DND-41 (cell line): ENCODE data around the gene THRB.
"Not testable (repeated sequence)": the region's sequence is repeated elsewhere in the genome, so short reads cannot be mapped to it uniquely, and the experiment has no call there.

Experiments
- ATAC-seq: fragments of 200-7000 bp; cut with Tn5 transposase; 3 replicates; pipeline ENCODE4 v1.9.1; 2021; ENCODE audit warnings: low read depth; ENCODE audit not compliant: insufficient read depth
- DNase-seq: peaks from one replicate; pipeline ENCODE4 v3.0.0-alpha.2; 2020
- H2AFZ ChIP-seq: 2 replicates; pipeline ENCODE4 v1.6.0; 2012; ENCODE audit warnings: low read depth, low read length
- H3K27ac ChIP-seq: 2 replicates; pipeline ENCODE4 v1.5.1; 2012; ENCODE audit warnings: low read length, inconsistent platforms
- H3K27me3 ChIP-seq: fragments of 200-600 bp; sonication (generic); 2 replicates; pipeline ENCODE4 v1.6.0; 2012; ENCODE audit warnings: low read length, mild to moderate bottlenecking, inconsistent platforms; ENCODE audit not compliant: insufficient read depth, poor library complexity
- H3K36me3 ChIP-seq: 2 replicates; pipeline ENCODE4 v1.5.1; 2012; ENCODE audit warnings: low read length, inconsistent platforms; ENCODE audit not compliant: insufficient read depth
- H3K4me1 ChIP-seq: 2 replicates; pipeline ENCODE4 v1.5.1; 2012; ENCODE audit warnings: mild to moderate bottlenecking, low read length; ENCODE audit not compliant: insufficient read depth
- H3K4me2 ChIP-seq: 2 replicates; pipeline ENCODE4 v1.6.0; 2012; ENCODE audit warnings: mild to moderate bottlenecking, moderate library complexity, low read length, inconsistent platforms; ENCODE audit not compliant: insufficient read depth
- H3K4me3 ChIP-seq, 2 experiments: fragments of 200-600 bp in 1 of 2; shearing (Covaris generic) in 1 of 2; 2 replicates each; pipeline ENCODE4 v1.5.1; 2012 to 2016; ENCODE audit warnings: inconsistent platforms in 2 of 2, low read length in 2 of 2, mild to moderate bottlenecking in 2 of 2, low read depth in 1 of 2, moderate library complexity in 1 of 2
- H3K79me2 ChIP-seq: 2 replicates; pipeline ENCODE4 v1.6.0; 2012; ENCODE audit warnings: low read length, inconsistent platforms; ENCODE audit not compliant: insufficient read depth
- H3K9ac ChIP-seq: 2 replicates; pipeline ENCODE4 v1.6.0; 2012; ENCODE audit warnings: low read depth, mild to moderate bottlenecking, inconsistent platforms, low read length, moderate library complexity
- H3K9me3 ChIP-seq: 2 replicates; pipeline ENCODE4 v1.5.1; 2012; ENCODE audit warnings: low read length, moderate library complexity, mild to moderate bottlenecking, inconsistent platforms; ENCODE audit not compliant: insufficient read depth, severe bottlenecking
- H4K20me1 ChIP-seq: 2 replicates; pipeline ENCODE4 v1.6.0; 2012; ENCODE audit warnings: low read length; ENCODE audit not compliant: insufficient read depth
- EZH2 ChIP-seq: IDR thresholded peaks from 3 replicates; pipeline ENCODE4 v1.6.1; 2012; ENCODE audit warnings: borderline replicate concordance, low read depth, mild to moderate bottlenecking, moderate library complexity, low read length, inconsistent platforms; ENCODE audit not compliant: severe bottlenecking
- TF ChIP-seq, protein P1 (sequence below): IDR thresholded peaks from 2 replicates; pipeline ENCODE4 v1.5.1; 2012; ENCODE audit warnings: borderline replicate concordance, low read length, moderate library complexity, mild to moderate bottlenecking; ENCODE audit not compliant: poor library complexity, severe bottlenecking; ENCODE audit errors: extremely low read depth

The THRB gene

DNA sequence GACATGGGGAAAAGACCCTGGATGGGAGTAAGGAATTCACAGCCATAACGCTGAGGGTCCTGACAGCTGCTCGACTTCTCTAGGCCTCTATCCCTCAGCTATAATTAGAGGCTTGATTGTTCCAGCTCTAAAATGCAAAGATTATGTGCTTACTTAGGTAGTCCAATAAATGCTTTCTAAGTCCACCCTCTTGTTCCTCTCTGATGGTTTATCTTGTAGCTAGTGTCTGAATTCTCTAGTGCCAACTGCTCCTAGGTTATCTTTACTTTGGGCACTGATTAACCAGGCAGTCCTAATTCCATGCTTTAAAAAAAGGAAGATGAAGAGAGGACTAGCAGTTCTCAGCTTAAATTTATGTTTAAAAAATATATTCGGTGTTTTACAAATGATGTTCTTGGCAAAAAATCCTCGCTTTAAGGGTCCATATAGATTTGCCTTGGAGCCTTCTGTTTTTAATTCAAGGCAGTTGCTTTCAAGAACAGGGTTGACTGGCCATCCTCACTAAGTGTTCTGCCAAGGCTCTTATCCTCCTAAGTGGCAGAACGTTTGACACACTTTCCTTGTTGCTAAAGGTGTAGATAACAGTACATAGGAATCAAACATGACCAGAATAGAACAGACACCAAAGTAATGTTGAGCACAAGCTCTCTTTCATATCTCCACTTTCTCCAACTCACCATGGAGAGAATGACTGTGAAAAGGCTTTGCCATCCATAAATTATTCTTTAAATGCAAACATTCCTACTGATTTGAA is 60.6 kb downstream of the THRB start:
- DNase-seq (no peak), ATAC-seq (no peak)
- H4K20me1 ChIP-seq: no peaks in the 10 kb centered on the region
- no peak for TF ChIP-seq EZH2
- TF ChIP-seq, protein P1, sequence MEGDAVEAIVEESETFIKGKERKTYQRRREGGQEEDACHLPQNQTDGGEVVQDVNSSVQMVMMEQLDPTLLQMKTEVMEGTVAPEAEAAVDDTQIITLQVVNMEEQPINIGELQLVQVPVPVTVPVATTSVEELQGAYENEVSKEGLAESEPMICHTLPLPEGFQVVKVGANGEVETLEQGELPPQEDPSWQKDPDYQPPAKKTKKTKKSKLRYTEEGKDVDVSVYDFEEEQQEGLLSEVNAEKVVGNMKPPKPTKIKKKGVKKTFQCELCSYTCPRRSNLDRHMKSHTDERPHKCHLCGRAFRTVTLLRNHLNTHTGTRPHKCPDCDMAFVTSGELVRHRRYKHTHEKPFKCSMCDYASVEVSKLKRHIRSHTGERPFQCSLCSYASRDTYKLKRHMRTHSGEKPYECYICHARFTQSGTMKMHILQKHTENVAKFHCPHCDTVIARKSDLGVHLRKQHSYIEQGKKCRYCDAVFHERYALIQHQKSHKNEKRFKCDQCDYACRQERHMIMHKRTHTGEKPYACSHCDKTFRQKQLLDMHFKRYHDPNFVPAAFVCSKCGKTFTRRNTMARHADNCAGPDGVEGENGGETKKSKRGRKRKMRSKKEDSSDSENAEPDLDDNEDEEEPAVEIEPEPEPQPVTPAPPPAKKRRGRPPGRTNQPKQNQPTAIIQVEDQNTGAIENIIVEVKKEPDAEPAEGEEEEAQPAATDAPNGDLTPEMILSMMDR: no peak
- no peak overlapping the region for H3K9ac ChIP-seq
- no peak overlapping the region for H3K4me2 ChIP-seq
- no peaks in the 10 kb centered on the region for H3K9me3 ChIP-seq
- H2AFZ ChIP-seq: no peak overlapping the region
- H3K79me2 ChIP-seq: no peaks in the 10 kb centered on the region
- H3K27ac ChIP-seq: no peak overlapping the region
- no peaks in the 10 kb centered on the region for H3K4me1 ChIP-seq
- no peak overlapping the region for H3K4me3 ChIP-seq
- no peaks in the 10 kb centered on the region for H3K27me3 ChIP-seq
- H3K36me3 ChIP-seq: no peaks in the 10 kb centered on the region

DNA sequence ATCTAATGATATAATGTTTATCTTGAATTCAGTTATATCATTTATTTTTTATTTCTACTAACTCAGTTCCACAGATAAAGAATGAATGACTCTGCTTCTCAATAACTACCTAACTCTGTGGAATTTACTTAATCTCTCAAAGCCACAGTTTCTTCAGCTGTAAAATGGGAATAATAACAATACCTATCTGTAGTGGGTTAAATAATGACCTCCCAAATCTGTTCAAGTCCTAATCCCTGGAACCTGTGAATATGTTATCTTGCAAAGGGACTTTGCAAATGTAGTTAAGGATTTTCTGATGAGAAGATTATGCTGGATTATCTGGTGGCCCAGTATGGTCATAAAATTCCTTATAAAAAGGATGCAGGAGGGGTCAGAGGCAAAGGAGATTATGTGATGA is 61.7 kb downstream of the THRB start:
- Histone ChIP-seq H3K27ac (no peak overlapping the region), H3K4me2 (no peak overlapping the region), H3K27me3 (no peaks in the 10 kb centered on the region), H3K36me3 (no peaks in the 10 kb centered on the region), H4K20me1 (no peaks in the 10 kb centered on the region), H3K9me3 (no peaks in the 10 kb centered on the region), H2AFZ (no peak overlapping the region), H3K9ac (no peak overlapping the region), H3K4me3 (no peak overlapping the region), H3K79me2 (no peaks in the 10 kb centered on the region), H3K4me1 (no peaks in the 10 kb centered on the region)
- TF ChIP-seq EZH2: no peak
- TF ChIP-seq, protein P1: no peak
- no peak for ATAC-seq
- no peak for DNase-seq

DNA sequence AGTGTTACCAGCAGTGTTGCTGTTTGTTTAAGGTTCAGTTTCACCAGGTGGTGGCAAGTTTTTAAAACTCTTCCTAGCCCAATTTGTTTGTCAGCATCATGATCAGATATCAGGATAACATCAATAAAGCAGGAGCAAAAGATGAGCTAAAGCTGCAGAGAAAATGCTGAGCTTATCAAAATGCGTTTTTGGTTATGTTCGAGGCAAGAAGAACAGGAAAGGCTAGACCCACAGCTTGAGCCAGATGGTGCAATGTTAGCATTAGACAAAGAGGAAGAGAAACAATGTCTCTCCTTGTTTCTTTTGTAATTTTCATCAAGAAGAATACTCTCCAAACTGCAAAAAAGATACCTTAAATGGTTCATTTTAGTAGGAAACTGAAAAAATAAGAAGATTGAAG is 66.2 kb downstream of the THRB start:
- H2AFZ ChIP-seq: no peak overlapping the region
- no peaks in the 10 kb centered on the region for H4K20me1 ChIP-seq
- no peak overlapping the region for H3K27ac ChIP-seq
- H3K4me3 ChIP-seq: no peak overlapping the region
- no peak for TF ChIP-seq EZH2
- TF ChIP-seq, protein P1: no peak
- H3K9ac ChIP-seq: no peak overlapping the region
- H3K36me3 ChIP-seq: no peaks in the 10 kb centered on the region
- no peaks in the 10 kb centered on the region for H3K27me3 ChIP-seq
- H3K9me3 ChIP-seq: no peaks in the 10 kb centered on the region
- H3K79me2 ChIP-seq: no peaks in the 10 kb centered on the region
- no peaks in the 10 kb centered on the region for H3K4me1 ChIP-seq
- H3K4me2 ChIP-seq: no peak overlapping the region
- DNase-seq (no peak), ATAC-seq (no peak)

DNA sequence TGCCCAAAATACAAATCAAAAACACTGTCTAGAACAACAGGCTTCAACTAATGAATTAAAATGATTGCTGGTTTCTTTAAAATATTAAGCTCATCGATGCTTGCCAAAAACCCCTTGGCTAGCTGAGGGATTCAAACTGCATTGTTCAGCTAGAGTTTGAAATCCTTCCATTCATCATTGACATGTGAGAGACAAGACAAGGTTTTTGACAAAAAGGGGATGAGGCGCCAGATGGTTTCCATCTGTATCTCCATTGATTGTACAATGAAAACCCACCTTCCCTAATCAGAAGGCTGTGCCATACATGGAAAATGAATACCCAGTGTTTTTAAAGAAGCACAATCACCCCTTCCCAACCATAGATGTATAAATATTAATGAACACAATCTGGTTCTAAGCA is 67.8 kb downstream of the THRB start:
- no peaks in the 10 kb centered on the region for H3K9me3 ChIP-seq
- H3K9ac ChIP-seq: no peak overlapping the region
- DNase-seq (no peak), ATAC-seq (no peak)
- no peaks in the 10 kb centered on the region for H3K4me1 ChIP-seq
- H3K4me2 ChIP-seq: no peak overlapping the region
- no peaks in the 10 kb centered on the region for H3K79me2 ChIP-seq
- TF ChIP-seq, protein P1: no peak
- TF ChIP-seq EZH2: no peak
- H2AFZ ChIP-seq: no peak overlapping the region
- H4K20me1 ChIP-seq: no peaks in the 10 kb centered on the region
- H3K27me3 ChIP-seq: no peaks in the 10 kb centered on the region
- no peaks in the 10 kb centered on the region for H3K36me3 ChIP-seq
- H3K4me3 ChIP-seq: no peak overlapping the region
- no peak overlapping the region for H3K27ac ChIP-seq

DNA sequence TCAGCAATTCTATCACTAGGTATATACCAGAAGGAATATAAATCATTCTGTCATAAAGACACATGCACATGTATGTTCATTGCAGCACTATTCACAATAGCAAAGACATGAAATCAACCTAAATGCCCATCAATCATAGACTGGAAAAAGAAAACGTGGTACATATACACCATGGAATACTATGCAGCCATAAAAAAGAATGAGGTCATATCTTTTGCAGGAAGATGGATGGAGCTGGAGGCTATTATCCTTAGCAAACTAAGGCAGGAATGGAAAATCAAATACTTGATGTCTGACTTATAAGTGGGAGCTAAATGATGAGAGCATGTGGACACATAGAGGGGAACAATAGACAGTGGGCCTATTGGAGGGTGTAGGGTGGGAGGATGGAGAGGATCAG is 73.8 kb downstream of the THRB start:
- H2AFZ ChIP-seq, H3K9ac ChIP-seq, H3K27ac ChIP-seq, H3K27me3 ChIP-seq, ATAC-seq, H3K36me3 ChIP-seq, DNase-seq, H3K4me2 ChIP-seq, H3K79me2 ChIP-seq, H3K9me3 ChIP-seq, H3K4me1 ChIP-seq, H3K4me3 ChIP-seq, H4K20me1 ChIP-seq: not testable (repeated sequence)
